Measurements from ENCODE around the gene OR10A6. TPM values are rescaled to one million over a fixed set of nuclear protein-coding genes. Genes with fewer than 3 reads are reported as not detected.

Gene OR10A6
- total and polyA plus RNA-seq, 9 of the 15 experiments (the other 6 are each of a cell fraction or from before 2014, with no cell fraction given), result not detected

DNA sequence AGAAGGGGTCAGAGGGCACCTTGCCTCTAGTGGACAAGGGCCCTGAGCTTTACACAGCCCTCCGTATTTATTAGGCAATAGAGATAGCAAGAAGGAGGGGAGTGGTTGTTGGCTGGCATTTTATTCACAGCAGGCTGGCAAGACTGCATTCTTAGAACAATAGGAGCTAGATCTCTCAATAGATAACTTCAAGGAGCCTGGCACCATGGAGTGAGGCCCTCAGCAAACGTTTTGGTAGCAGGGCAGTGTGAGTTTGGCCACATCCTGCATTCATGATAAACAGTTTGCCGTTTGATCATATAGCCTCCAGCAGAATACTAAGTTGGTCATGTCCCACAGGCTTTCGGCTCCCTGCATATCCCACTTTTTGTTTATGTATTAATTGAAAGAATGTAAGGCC lies 31.6 kb downstream of the OR10A6 start:
- no peaks in the 10 kb centered on the region for H3K4me1 ChIP-seq (replicated peaks in 1 of 2; ENCODE audit: control insufficient read depth in 2 of 2, insufficient read depth in 2 of 2, low read length in 2 of 2)
- H4K20me1 ChIP-seq (replicated peaks; ENCODE audit: control insufficient read depth, insufficient read depth, low read length), result no peaks in the 10 kb centered on the region
- DNase-seq (ENCODE audit: extremely low read depth in 1 of 4, low spot score in 3 of 4), result no peak
- no TSS peak for BruUV-seq (replicated peaks)
- CTCF ChIA-PET (ENCODE audit: low intra/inter-chr PET ratio), result no interaction called here
- no peaks in the 10 kb centered on the region for H3K9me1 ChIP-seq (ENCODE audit: control insufficient read depth, insufficient read depth, low read length)
- no peak overlapping the region for H3K27ac ChIP-seq (ENCODE audit: extremely low read depth, low read depth, low read length)
- H3K4me3 ChIP-seq, result no peak overlapping the region
- no peak overlapping the region for H2AFZ ChIP-seq (ENCODE audit: low read depth, low read length)
- no peak for FAIRE-seq
- H3K4me2 ChIP-seq (ENCODE audit: insufficient read depth, low read length), result no peak overlapping the region
- POLR2A ChIA-PET, result no interaction called here
- H3K79me2 ChIP-seq (ENCODE audit: control insufficient read depth, insufficient read depth, low read length), result no peaks in the 10 kb centered on the region
- ATAC-seq, result no peak
- TF ChIP-seq CCAR2 (IDR thresholded peaks at IDR 0.05; ENCODE audit: low read depth, low read length), result no peak
- H3K36me3 ChIP-seq (ENCODE audit: control insufficient read depth, insufficient read depth, low read length), result no peaks in the 10 kb centered on the region
- no peak overlapping the region for H3K9ac ChIP-seq (ENCODE audit: insufficient read depth in 1 of 2, low read depth in 2 of 2, low read length in 2 of 2)
- in situ Hi-C loops (cut with MboI), result loop anchor here (10.0 kb wide), 1 partner anchor 195 kb away; no protein-coding TSS in a partner anchor
- no peaks in the 10 kb centered on the region for H3K9me3 ChIP-seq (replicated peaks; ENCODE audit: control insufficient read depth, insufficient read depth, low read depth, low read length)
- intact Hi-C loops (cut with micrococcal nuclease), result no loop called here
- H3K27me3 ChIP-seq (ENCODE audit: control insufficient read depth in 2 of 2, insufficient read depth in 2 of 2, low read length in 2 of 2), result peaks cover 0 to 4% of the 10 kb centered on the region in 2 experiments; a peak in 2 of 5 replicates
- 0% methylated on average over 4 of the region's 4 CpGs for WGBS (ENCODE audit: insufficient coverage, low coverage, missing lambda C conversion rate)

- H3K9ac ChIP-seq (ENCODE audit: insufficient read depth in 1 of 2, low read depth in 2 of 2, low read length in 2 of 2), result no peak overlapping the region
- H3K79me2 ChIP-seq (ENCODE audit: control insufficient read depth, insufficient read depth, low read length), result no peaks in the 10 kb centered on the region
- no peaks in the 10 kb centered on the region for H3K4me1 ChIP-seq (replicated peaks in 1 of 2; ENCODE audit: control insufficient read depth in 2 of 2, insufficient read depth in 2 of 2, low read length in 2 of 2)
- DNase-seq (ENCODE audit: extremely low read depth in 1 of 4, low spot score in 3 of 4) (no peak), FAIRE-seq (no peak), ATAC-seq (no peak)
- no peak for TF ChIP-seq HCFC1 (IDR thresholded peaks at IDR 0.05; ENCODE audit: low read depth, low read length)
- TF ChIP-seq PRMT5 (CRISPR knock-in tag; IDR thresholded peaks at IDR 0.05), result no peak
- TF ChIP-seq MCM3 (IDR thresholded peaks at IDR 0.05), result no peak
- TF ChIP-seq ZNF121 (CRISPR knock-in tag; conservative IDR thresholded peaks at IDR 0.05), result no peak
- TF ChIP-seq BACH1 (tag; IDR thresholded peaks at IDR 0.05), result no peak
- TF ChIP-seq, protein P1, sequence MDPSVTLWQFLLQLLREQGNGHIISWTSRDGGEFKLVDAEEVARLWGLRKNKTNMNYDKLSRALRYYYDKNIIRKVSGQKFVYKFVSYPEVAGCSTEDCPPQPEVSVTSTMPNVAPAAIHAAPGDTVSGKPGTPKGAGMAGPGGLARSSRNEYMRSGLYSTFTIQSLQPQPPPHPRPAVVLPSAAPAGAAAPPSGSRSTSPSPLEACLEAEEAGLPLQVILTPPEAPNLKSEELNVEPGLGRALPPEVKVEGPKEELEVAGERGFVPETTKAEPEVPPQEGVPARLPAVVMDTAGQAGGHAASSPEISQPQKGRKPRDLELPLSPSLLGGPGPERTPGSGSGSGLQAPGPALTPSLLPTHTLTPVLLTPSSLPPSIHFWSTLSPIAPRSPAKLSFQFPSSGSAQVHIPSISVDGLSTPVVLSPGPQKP (CRISPR knock-in tag; IDR thresholded peaks at IDR 0.05), result no peak
- no peak for TF ChIP-seq HBP1 (CRISPR knock-in tag; IDR thresholded peaks at IDR 0.05)
- no peak for TF ChIP-seq THAP7 (CRISPR knock-in tag; IDR thresholded peaks at IDR 0.05)
- TF ChIP-seq PTBP1 (IDR thresholded peaks at IDR 0.05; ENCODE audit: low read depth, low read length), result no peak
- no peak for TF ChIP-seq SMC3 (conservative IDR thresholded peaks at IDR 0.05; ENCODE audit: insufficient read depth, low read depth, low read length)
- no peaks in the 10 kb centered on the region for H4K20me1 ChIP-seq (replicated peaks; ENCODE audit: control insufficient read depth, insufficient read depth, low read length)
- in situ Hi-C loops (cut with MboI), result loop anchor here (10.0 kb wide), 1 partner anchor 196 kb away; no protein-coding TSS in a partner anchor
- 1% methylated on average over 5 of the region's 5 CpGs for WGBS (ENCODE audit: insufficient coverage, low coverage, missing lambda C conversion rate)
- intact Hi-C loops (cut with micrococcal nuclease), result no loop called here
- H3K4me2 ChIP-seq (ENCODE audit: insufficient read depth, low read length), result no peak overlapping the region
- no peaks in the 10 kb centered on the region for H3K36me3 ChIP-seq (ENCODE audit: control insufficient read depth, insufficient read depth, low read length)
- ChIA-PET CTCF (ENCODE audit: low intra/inter-chr PET ratio) (no interaction called here), POLR2A (no interaction called here)
- no peaks in the 10 kb centered on the region for H3K9me3 ChIP-seq (replicated peaks; ENCODE audit: control insufficient read depth, insufficient read depth, low read depth, low read length)
- no TSS peak for BruUV-seq (replicated peaks)
- no peak overlapping the region for H3K4me3 ChIP-seq
- H3K27me3 ChIP-seq (ENCODE audit: control insufficient read depth in 2 of 2, insufficient read depth in 2 of 2, low read length in 2 of 2), result peaks cover 0 to 4% of the 10 kb centered on the region in 2 experiments; a peak in 1 of 5 replicates
- H3K27ac ChIP-seq (ENCODE audit: extremely low read depth, low read depth, low read length), result no peak overlapping the region
- H3K9me1 ChIP-seq (ENCODE audit: control insufficient read depth, insufficient read depth, low read length), result no peaks in the 10 kb centered on the region
- no peak overlapping the region for H2AFZ ChIP-seq (ENCODE audit: low read depth, low read length)
These were observed 32.3 kb downstream of the OR10A6 start for GRCh38 chr11:7898666-7899283.

All from K562 (cell line).